OCI-LY7 (cell line): ENCODE data around the gene CCAR1. TPM values are rescaled to one million over a fixed set of nuclear protein-coding genes. Genes with fewer than 3 reads are reported as not detected.
"Not testable (repeated sequence)": the region's sequence is repeated elsewhere in the genome, so short reads cannot be mapped to it uniquely, and the experiment has no call there.

Experiments used
- BruUV-seq: library from RNA; stranded (reverse); fragments of 400-500 nt; replicated peaks from 2 replicates; lab custom pipeline; 2021; lab: Mats Ljungman, UMichigan
- CTCF ChIA-PET: fragments of 300-600 bp; sonication (Branson Sonifier 250); formaldehyde crosslinking; loops from one replicate; lab custom pipeline; 2022; ENCODE audit warnings: antibody characterized with exemption; ENCODE audit not compliant: unreplicated experiment; lab: Charles Lee
- POLR2A ChIA-PET: fragments of 300-600 bp; sonication (Branson Sonifier 250); formaldehyde crosslinking; loops from one replicate; lab custom pipeline; 2022; ENCODE audit warnings: antibody characterized with exemption; lab: Charles Lee
- DNase-seq: peaks from one replicate; pipeline ENCODE4 v3.0.0-alpha.2; 2015; ENCODE audit warnings: low spot score
- H2AFZ ChIP-seq: fragments of 200-600 bp; sonication (generic), shearing (Covaris generic); 2 replicates; pipeline ENCODE4 v1.6.1; 2014; ENCODE audit warnings: mild to moderate bottlenecking, antibody characterized with exemption, low read length, moderate library complexity
- H3K27ac ChIP-seq: fragments of 200-600 bp; sonication (generic); 2 replicates; pipeline ENCODE4 v1.5.1; 2014; ENCODE audit warnings: mixed run types, low read depth, mild to moderate bottlenecking, moderate library complexity, low read length, inconsistent platforms; ENCODE audit not compliant: poor library complexity, severe bottlenecking
- H3K36me3 ChIP-seq: fragments of 200-600 bp; sonication (generic); 2 replicates; pipeline ENCODE4 v1.6.1; 2014; ENCODE audit warnings: mild to moderate bottlenecking, antibody characterized with exemption, low read length, moderate library complexity, mixed read lengths; ENCODE audit not compliant: insufficient read depth
- H3K4me1 ChIP-seq: fragments of 200-600 bp; sonication (generic); 2 replicates; pipeline ENCODE4 v1.5.1; 2014; ENCODE audit warnings: mild to moderate bottlenecking, low read length; ENCODE audit not compliant: insufficient read depth, poor library complexity, severe bottlenecking
- H3K4me2 ChIP-seq: fragments of 200-600 bp; sonication (generic); 2 replicates; pipeline ENCODE4 v1.6.1; 2014; ENCODE audit warnings: mild to moderate bottlenecking, low read length
- H3K4me3 ChIP-seq: fragments of 200-600 bp; sonication (generic); 2 replicates; pipeline ENCODE4 v1.5.1; 2014; ENCODE audit warnings: mild to moderate bottlenecking, low read depth, low read length; ENCODE audit not compliant: poor library complexity, severe bottlenecking
- H3K79me2 ChIP-seq: fragments of 200-600 bp; sonication (generic); 2 replicates; pipeline ENCODE4 v1.6.1; 2016; ENCODE audit warnings: low read depth, mild to moderate bottlenecking, low read length, moderate library complexity, mixed read lengths; ENCODE audit not compliant: insufficient read depth
- H3K9me2 ChIP-seq: fragments of 200-600 bp; sonication (generic); 2 replicates; pipeline ENCODE4 v1.6.1; 2016; ENCODE audit warnings: mild to moderate bottlenecking, low read length, mixed read lengths; ENCODE audit not compliant: insufficient read depth
- H3K9me3 ChIP-seq: fragments of 200-600 bp; sonication (generic); 2 replicates; pipeline ENCODE4 v1.6.1; 2014; ENCODE audit warnings: mild to moderate bottlenecking, mixed run types, low read length, mixed read lengths
- H4K20me1 ChIP-seq: fragments of 200-600 bp; sonication (generic); 2 replicates; pipeline ENCODE4 v1.6.1; 2014; ENCODE audit warnings: mild to moderate bottlenecking, antibody characterized with exemption, low read length, moderate library complexity, mixed read lengths; ENCODE audit not compliant: insufficient read depth
- CTCF ChIP-seq: fragments of 200-600 bp; sonication (generic); conservative IDR thresholded peaks from 2 replicates; pipeline ENCODE4 v1.5.1; 2014; ENCODE audit warnings: mild to moderate bottlenecking, antibody characterized with exemption, low read length, moderate library complexity, mixed read lengths
- EZH2phosphoT487 ChIP-seq: fragments of 200-600 bp; sonication (generic); IDR thresholded peaks from 2 replicates; pipeline ENCODE4 v1.6.1; 2018; ENCODE audit warnings: low read depth, borderline replicate concordance, mild to moderate bottlenecking, mixed run types, antibody characterized with exemption, low read length, moderate library complexity, mixed read lengths
- intact Hi-C: fragments of 100-400 bp; cut with micrococcal nuclease; formaldehyde crosslinking; loops from one replicate; pipeline ENCODE4 v1.10.0; 2022; ENCODE audit not compliant: unreplicated experiment
- total RNA-seq, 2 experiments: library from RNA; depleted of rRNA in 1 of 2; stranded (reverse); fragments of >200 nt in 1 of 2; shearing (Covaris generic) in 1 of 2; gene quantifications; 2 replicates each; pipeline ENCODE4 v1.2.3, GENCODE V29; 2014 to 2022

Gene CCAR1
- total RNA-seq, 2 experiments from 2014 or later, result 66.3 to 126 TPM

DNA sequence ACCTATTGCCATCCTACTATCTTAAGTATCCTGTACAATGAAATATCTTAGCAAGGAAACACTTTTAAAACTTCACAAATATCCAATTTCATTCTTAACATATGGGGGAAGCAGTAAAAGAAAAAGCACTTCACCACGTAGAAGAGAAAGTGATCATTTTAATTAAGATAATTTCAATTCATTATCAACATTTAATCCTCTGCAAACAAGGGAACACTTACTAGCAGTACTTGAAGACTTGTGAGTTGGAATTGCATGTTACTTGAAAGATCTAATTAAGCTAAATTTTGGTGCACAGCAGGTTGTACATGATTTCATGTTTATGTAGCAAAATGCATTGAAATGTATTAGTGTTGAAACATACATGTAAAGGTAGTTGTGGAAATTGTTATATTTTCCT is 20.8 kb upstream of the CCAR1 start:
- Histone ChIP-seq H2AFZ (no peak overlapping the region), H3K9me3 (no peaks in the 10 kb centered on the region), H3K27ac (no peak overlapping the region), H3K9me2 (no peaks in the 10 kb centered on the region), H4K20me1 (no peaks in the 10 kb centered on the region; the same call in 1 of the 2 replicates), H3K36me3 (no peaks in the 10 kb centered on the region), H3K4me1 (no peaks in the 10 kb centered on the region), H3K4me2 (no peak overlapping the region), H3K79me2 (no peaks in the 10 kb centered on the region), H3K4me3 (no peak overlapping the region)
- CTCF ChIA-PET, result no interaction called here
- TF ChIP-seq CTCF (no peak), EZH2phosphoT487 (no peak)
- intact Hi-C loops, result loop anchor here (10.0 kb wide), 1 partner anchor 185 kb away; no protein-coding TSS in a partner anchor
- POLR2A ChIA-PET, result interaction anchor here (0.6 kb wide), 1 partner anchor 150 kb away, joined by 3 read pairs; no protein-coding TSS in a partner anchor
- DNase-seq, result no peak
- no TSS peak for BruUV-seq

DNA sequence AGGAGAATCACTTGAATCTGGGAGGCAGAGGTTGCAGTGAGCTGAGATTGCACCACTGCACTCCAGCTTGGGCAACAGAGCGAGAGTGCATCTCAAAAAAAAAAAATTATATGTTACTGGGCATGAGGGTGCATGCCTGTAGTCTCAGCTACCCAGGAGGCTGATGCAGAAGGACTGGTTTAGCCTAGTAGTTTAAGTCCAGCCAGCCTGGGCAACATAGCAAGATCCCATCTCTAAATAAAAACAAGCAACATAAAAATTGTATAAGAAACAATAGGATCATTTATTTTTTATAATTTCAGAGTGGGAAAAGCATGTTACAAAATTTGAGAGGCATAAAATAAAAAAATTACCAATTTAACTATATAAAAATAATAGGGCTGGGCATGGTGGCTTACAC is 15.5 kb upstream of the CCAR1 start:
- DNase-seq, result no peak
- H3K4me3 ChIP-seq, result no peak overlapping the region
- H3K36me3 ChIP-seq, result no peaks in the 10 kb centered on the region
- TF ChIP-seq CTCF, result no peak
- no peak for TF ChIP-seq EZH2phosphoT487
- ChIA-PET CTCF (no interaction called here), POLR2A (no interaction called here)
- H3K4me1 ChIP-seq, result no peaks in the 10 kb centered on the region
- H3K9me3 ChIP-seq, result no peaks in the 10 kb centered on the region
- no peaks in the 10 kb centered on the region for H3K9me2 ChIP-seq
- no peaks in the 10 kb centered on the region for H3K79me2 ChIP-seq
- no peak overlapping the region for H3K4me2 ChIP-seq
- no peak overlapping the region for H3K27ac ChIP-seq
- H2AFZ ChIP-seq, result no peak overlapping the region
- intact Hi-C loops, result loop anchor here (10.0 kb wide), 1 partner anchor 179 kb away; no protein-coding TSS in a partner anchor
- H4K20me1 ChIP-seq, result no peaks in the 10 kb centered on the region
- BruUV-seq, result no TSS peak

- DNase-seq, H3K4me1 ChIP-seq, H2AFZ ChIP-seq, H3K36me3 ChIP-seq, BruUV-seq, H3K9me3 ChIP-seq, CTCF ChIA-PET, H3K27ac ChIP-seq, H3K4me3 ChIP-seq, H4K20me1 ChIP-seq, H3K4me2 ChIP-seq, H3K9me2 ChIP-seq, H3K79me2 ChIP-seq: not testable (repeated sequence)
- POLR2A ChIA-PET, result interaction anchor here (0.6 to 1.0 kb wide), 5 partner anchors 279 to 1444 kb away, joined by 5 to 8 read pairs (median 8); no protein-coding TSS in a partner anchor
- intact Hi-C loops, result loop anchor here (10.0 kb wide), 1 partner anchor 176 kb away; no protein-coding TSS in a partner anchor
Measured at GRCh38 chr10:68708987-68709386, 12.1 kb upstream of the CCAR1 start.

GRCh38 chr10:68713065-68713464 is 8.0 kb upstream of the CCAR1 start:
- CTCF ChIA-PET, H3K9me3 ChIP-seq, H3K4me1 ChIP-seq, BruUV-seq, H3K4me3 ChIP-seq, H3K36me3 ChIP-seq, intact Hi-C loops, DNase-seq, H3K9me2 ChIP-seq, H3K4me2 ChIP-seq, H4K20me1 ChIP-seq, H3K79me2 ChIP-seq, H2AFZ ChIP-seq, H3K27ac ChIP-seq: not testable (repeated sequence)
- POLR2A ChIA-PET, result interaction anchor here (0.7 kb wide), 1 partner anchor 456 kb away, joined by 3 read pairs; no protein-coding TSS in a partner anchor
